ENCODE measurements around the gene SEC16A.
A peak's percentile ranks its signal among the peaks of the same experiment; 100 is the strongest.

Gene SEC16A

GRCh38 chr9:136494012-136494411 is 11.2 kb upstream of the SEC16A start:
- Histone ChIP-seq H2BK12ac (ENCODE audit: low read length) (no peak overlapping the region), H3K9me3 (replicated peaks in 1 of 2; ENCODE audit: control insufficient read depth in 2 of 2, insufficient read depth in 1 of 2, low read depth in 1 of 2, low read length in 2 of 2) (peaks cover 0 to 3% of the 10 kb centered on the region in 2 donors), H3K4me2 (ENCODE audit: insufficient read depth, low read length, poor library complexity, severe bottlenecking) (no peak overlapping the region), H2BK5ac (ENCODE audit: low read length) (peak overlapping the region; percentile 82), H3K18ac (ENCODE audit: low read length) (peak overlapping the region; percentile 93), H4K91ac (ENCODE audit: low read depth, low read length, poor library complexity) (no peak overlapping the region), H3K4me3 (ENCODE audit: low read length in 2 of 2) (no peak overlapping the region), H3K79me1 (ENCODE audit: low read depth, low read length) (peaks cover 17% of the 10 kb centered on the region), H3K9ac (ENCODE audit: low read depth, low read length, poor library complexity) (peak overlapping the region; percentile 77), H3K23ac (ENCODE audit: low read depth, low read length, poor library complexity) (peak overlapping the region; percentile 65), H3K4me1 (ENCODE audit: control insufficient read depth in 2 of 2, insufficient read depth in 1 of 2, low read depth in 1 of 2, low read length in 2 of 2) (peaks cover 0 to 11% of the 10 kb centered on the region in 2 donors), H3K27me3 (ENCODE audit: control insufficient read depth in 3 of 3, insufficient read depth in 3 of 3, low read depth in 1 of 3, low read length in 3 of 3) (no peaks in the 10 kb centered on the region), H3K36me3 (replicated peaks in 1 of 2; ENCODE audit: control insufficient read depth in 2 of 2, insufficient read depth in 2 of 2, low read length in 2 of 2) (peaks cover 34 to 51% of the 10 kb centered on the region in 2 donors), H2AK5ac (ENCODE audit: low read depth, low read length) (peak overlapping the region; percentile 28), H3K14ac (ENCODE audit: low read length) (peak overlapping the region; percentile 94), H2BK15ac (ENCODE audit: low read length) (no peak overlapping the region), H2BK120ac (ENCODE audit: low read depth, low read length) (no peak overlapping the region), H3K27ac (replicated peaks; ENCODE audit: low read length) (peak overlapping the region; percentile 64), H4K8ac (ENCODE audit: low read depth, low read length) (peak overlapping the region; percentile 82), H3K4ac (ENCODE audit: low read length) (peak overlapping the region; percentile 76), H2AFZ (ENCODE audit: low read length) (no peak overlapping the region)
- no peak for DNase-seq (ENCODE audit: low spot score)
- WGBS, 2 donors (ENCODE audit: extremely low coverage in 2 of 2, insufficient read length in 2 of 2, insufficient replicate concordance in 1 of 2), result no CpG with 5 or more reads among the region's 9 CpGs

GRCh38 chr9:136493567-136493971 is 10.7 kb upstream of the SEC16A start:
- Histone ChIP-seq H2AK5ac (ENCODE audit: low read depth, low read length) (peak overlapping the region; percentile 94), H3K4me1 (ENCODE audit: control insufficient read depth in 2 of 2, insufficient read depth in 1 of 2, low read depth in 1 of 2, low read length in 2 of 2) (peaks cover under 1 to 11% of the 10 kb centered on the region in 2 donors), H3K79me1 (ENCODE audit: low read depth, low read length) (peaks cover 17% of the 10 kb centered on the region), H2AFZ (ENCODE audit: low read length) (no peak overlapping the region), H3K9me3 (replicated peaks in 1 of 2; ENCODE audit: control insufficient read depth in 2 of 2, insufficient read depth in 1 of 2, low read depth in 1 of 2, low read length in 2 of 2) (peaks cover 0 to 3% of the 10 kb centered on the region in 2 donors), H2BK5ac (ENCODE audit: low read length) (peak overlapping the region; percentile 82), H3K14ac (ENCODE audit: low read length) (peak overlapping the region; percentile 56), H2BK120ac (ENCODE audit: low read depth, low read length) (no peak overlapping the region), H4K91ac (ENCODE audit: low read depth, low read length, poor library complexity) (no peak overlapping the region), H3K4me2 (ENCODE audit: insufficient read depth, low read length, poor library complexity, severe bottlenecking) (no peak overlapping the region), H3K4me3 (ENCODE audit: low read length in 2 of 2) (no peak overlapping the region), H3K23ac (ENCODE audit: low read depth, low read length, poor library complexity) (peak overlapping the region; percentile 65), H3K9ac (ENCODE audit: low read depth, low read length, poor library complexity) (peak overlapping the region; percentile 44), H3K36me3 (replicated peaks in 1 of 2; ENCODE audit: control insufficient read depth in 2 of 2, insufficient read depth in 2 of 2, low read length in 2 of 2) (peaks cover 30 to 47% of the 10 kb centered on the region in 2 donors), H3K27ac (replicated peaks; ENCODE audit: low read length) (peak overlapping the region; percentile 64), H4K8ac (ENCODE audit: low read depth, low read length) (peak overlapping the region; percentile 82), H2BK15ac (ENCODE audit: low read length) (no peak overlapping the region), H3K18ac (ENCODE audit: low read length) (peak overlapping the region; percentile 93), H2BK12ac (ENCODE audit: low read length) (peak overlapping the region; percentile 41), H3K4ac (ENCODE audit: low read length) (peak overlapping the region; percentile 76), H3K27me3 (ENCODE audit: control insufficient read depth in 3 of 3, insufficient read depth in 3 of 3, low read depth in 1 of 3, low read length in 3 of 3) (no peaks in the 10 kb centered on the region)
- no CpG with 5 or more reads among the region's 8 CpGs for WGBS, 2 donors (ENCODE audit: extremely low coverage in 2 of 2, insufficient read length in 2 of 2, insufficient replicate concordance in 1 of 2)
- no peak for DNase-seq (ENCODE audit: low spot score)

DNA sequence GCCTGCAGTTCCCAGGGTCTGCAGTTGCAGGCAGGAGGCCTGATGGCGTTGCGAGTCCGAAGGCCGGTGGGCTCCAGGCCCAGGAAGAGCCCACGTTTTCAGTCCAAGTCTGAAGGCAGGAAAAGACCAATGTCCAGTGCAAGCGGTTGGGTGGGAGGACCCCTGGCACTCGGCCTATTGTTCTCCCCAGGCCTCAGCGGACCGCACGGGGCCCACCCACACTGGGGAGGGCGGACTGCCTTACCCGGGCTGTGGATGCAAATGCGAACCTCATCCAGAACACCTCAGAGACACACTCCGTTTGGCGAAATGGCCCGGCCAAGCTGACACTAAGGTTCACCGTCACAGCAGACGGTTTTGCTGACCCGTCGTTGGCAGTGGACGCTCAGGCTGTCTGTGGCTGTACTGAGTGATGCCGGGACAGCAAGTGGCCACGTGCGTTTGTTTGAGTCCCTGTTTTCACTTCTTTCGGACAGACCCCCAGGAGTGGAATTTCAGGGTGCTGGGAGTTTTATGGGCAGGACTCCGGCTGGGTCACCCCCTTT is 10.2 kb upstream of the SEC16A start:
- peaks cover 13% of the 10 kb centered on the region for H3K79me1 ChIP-seq (ENCODE audit: low read depth, low read length)
- H4K8ac ChIP-seq (ENCODE audit: low read depth, low read length), result no peak overlapping the region
- no peak overlapping the region for H2BK120ac ChIP-seq (ENCODE audit: low read depth, low read length)
- H3K18ac ChIP-seq (ENCODE audit: low read length), result peak overlapping the region; percentile 93
- H3K9me3 ChIP-seq (replicated peaks in 1 of 2; ENCODE audit: control insufficient read depth in 2 of 2, insufficient read depth in 1 of 2, low read depth in 1 of 2, low read length in 2 of 2), result peaks cover 0 to 3% of the 10 kb centered on the region in 2 donors
- no peak overlapping the region for H2BK12ac ChIP-seq (ENCODE audit: low read length)
- peak overlapping the region; percentile 64 for H3K27ac ChIP-seq (replicated peaks; ENCODE audit: low read length)
- peak overlapping the region; percentile 79 for H3K9ac ChIP-seq (ENCODE audit: low read depth, low read length, poor library complexity)
- H2AFZ ChIP-seq (ENCODE audit: low read length), result no peak overlapping the region
- H3K27me3 ChIP-seq (ENCODE audit: control insufficient read depth in 3 of 3, insufficient read depth in 3 of 3, low read depth in 1 of 3, low read length in 3 of 3), result no peaks in the 10 kb centered on the region
- peak overlapping the region; percentile 94 for H2AK5ac ChIP-seq (ENCODE audit: low read depth, low read length)
- H3K36me3 ChIP-seq (replicated peaks in 1 of 2; ENCODE audit: control insufficient read depth in 2 of 2, insufficient read depth in 2 of 2, low read length in 2 of 2), result peaks cover 26 to 42% of the 10 kb centered on the region in 2 donors
- peak overlapping the region; percentile 65 for H3K23ac ChIP-seq (ENCODE audit: low read depth, low read length, poor library complexity)
- no peak overlapping the region for H3K14ac ChIP-seq (ENCODE audit: low read length)
- peaks cover 2 to 11% of the 10 kb centered on the region in 2 donors for H3K4me1 ChIP-seq (ENCODE audit: control insufficient read depth in 2 of 2, insufficient read depth in 1 of 2, low read depth in 1 of 2, low read length in 2 of 2)
- H3K4me3 ChIP-seq (ENCODE audit: low read length in 2 of 2), result no peak overlapping the region
- no peak for DNase-seq (ENCODE audit: low spot score)
- H2BK15ac ChIP-seq (ENCODE audit: low read length), result no peak overlapping the region
- no CpG with 5 or more reads among the region's 26 CpGs for WGBS, 2 donors (ENCODE audit: extremely low coverage in 2 of 2, insufficient read length in 2 of 2, insufficient replicate concordance in 1 of 2)
- no peak overlapping the region for H3K4ac ChIP-seq (ENCODE audit: low read length)
- peak overlapping the region; percentile 82 for H2BK5ac ChIP-seq (ENCODE audit: low read length)
- no peak overlapping the region for H4K91ac ChIP-seq (ENCODE audit: low read depth, low read length, poor library complexity)
- H3K4me2 ChIP-seq (ENCODE audit: insufficient read depth, low read length, poor library complexity, severe bottlenecking), result no peak overlapping the region

DNA sequence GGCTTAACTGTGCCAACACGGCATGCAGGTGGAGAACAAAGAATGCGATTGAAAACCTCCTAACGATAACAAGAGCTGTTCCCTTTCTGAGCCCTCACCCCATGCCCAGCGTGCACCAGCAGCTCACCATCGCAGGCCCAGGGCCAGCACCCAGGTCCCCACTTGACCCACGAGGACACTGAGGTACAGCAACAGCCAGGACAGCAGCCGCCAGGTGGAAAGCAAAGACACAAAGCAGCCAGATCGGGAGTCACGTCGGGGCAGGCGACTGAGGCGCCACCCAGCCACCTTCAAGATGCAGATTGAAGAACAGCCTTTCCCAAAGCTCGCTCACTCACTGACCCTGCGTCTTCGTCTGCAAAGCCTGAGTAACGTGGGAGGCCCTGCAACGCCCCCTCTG is 6.9 kb upstream of the SEC16A start:
- H3K36me3 ChIP-seq (replicated peaks in 1 of 2; ENCODE audit: control insufficient read depth in 2 of 2, insufficient read depth in 2 of 2, low read length in 2 of 2), result peaks cover 3 to 9% of the 10 kb centered on the region in 2 donors
- H2AK5ac ChIP-seq (ENCODE audit: low read depth, low read length), result no peak overlapping the region
- H3K9ac ChIP-seq (ENCODE audit: low read depth, low read length, poor library complexity), result no peak overlapping the region
- no peak overlapping the region for H3K4me2 ChIP-seq (ENCODE audit: insufficient read depth, low read length, poor library complexity, severe bottlenecking)
- peaks cover 7% of the 10 kb centered on the region for H3K79me1 ChIP-seq (ENCODE audit: low read depth, low read length)
- no peak overlapping the region for H4K8ac ChIP-seq (ENCODE audit: low read depth, low read length)
- no peaks in the 10 kb centered on the region for H3K27me3 ChIP-seq (ENCODE audit: control insufficient read depth in 3 of 3, insufficient read depth in 3 of 3, low read depth in 1 of 3, low read length in 3 of 3)
- H2AFZ ChIP-seq (ENCODE audit: low read length), result no peak overlapping the region
- no peak overlapping the region for H3K14ac ChIP-seq (ENCODE audit: low read length)
- no peak overlapping the region for H2BK5ac ChIP-seq (ENCODE audit: low read length)
- H2BK12ac ChIP-seq (ENCODE audit: low read length), result no peak overlapping the region
- no peak overlapping the region for H3K4ac ChIP-seq (ENCODE audit: low read length)
- WGBS, 2 donors (ENCODE audit: extremely low coverage in 2 of 2, insufficient read length in 2 of 2, insufficient replicate concordance in 1 of 2), result no CpG with 5 or more reads among the region's 17 CpGs
- no peak overlapping the region for H3K4me3 ChIP-seq (ENCODE audit: low read length in 2 of 2)
- no peak overlapping the region for H3K23ac ChIP-seq (ENCODE audit: low read depth, low read length, poor library complexity)
- H3K27ac ChIP-seq (replicated peaks; ENCODE audit: low read length), result no peak overlapping the region
- H3K9me3 ChIP-seq (replicated peaks in 1 of 2; ENCODE audit: control insufficient read depth in 2 of 2, insufficient read depth in 1 of 2, low read depth in 1 of 2, low read length in 2 of 2), result peaks cover 0 to 3% of the 10 kb centered on the region in 2 donors
- no peak overlapping the region for H2BK120ac ChIP-seq (ENCODE audit: low read depth, low read length)
- H3K18ac ChIP-seq (ENCODE audit: low read length), result peak overlapping the region; percentile 76
- no peak overlapping the region for H2BK15ac ChIP-seq (ENCODE audit: low read length)
- DNase-seq (ENCODE audit: low spot score), result no peak
- H3K4me1 ChIP-seq (ENCODE audit: control insufficient read depth in 2 of 2, insufficient read depth in 1 of 2, low read depth in 1 of 2, low read length in 2 of 2), result peaks cover 17 to 19% of the 10 kb centered on the region in 2 donors
- no peak overlapping the region for H4K91ac ChIP-seq (ENCODE audit: low read depth, low read length, poor library complexity)
